ENCODE data around the gene PIBF1.

GRCh38 chr13:73057284-73058063, 275.5 kb downstream of the PIBF1 start:
- TF ChIP-seq CTCF (IDR thresholded peaks at IDR 0.05) (no peak), POLR2A (IDR thresholded peaks at IDR 0.05) (no peak)

All from heart left ventricle (tissue), 13 donors.